Bladder microvascular endothelial cell (primary cell): ENCODE results near the gene FBXL5. TPM values are rescaled to one million over a fixed set of nuclear protein-coding genes. Genes with fewer than 3 reads are reported as not detected.

Experiments used
- total RNA-seq: library from RNA; depleted of rRNA; stranded (reverse); fragments of >200 nt; gene quantifications from 2 replicates; pipeline ENCODE4 v1.2.3, GENCODE V29; 2014

Gene FBXL5
- total RNA-seq: 69.0 and 146 TPM in 2 replicates

GRCh38 chr4:15655223-15656037, at the start of gene FBXL5:
TSS of gene FBXL5 (minus strand) at chr4:15655357. CDS start at chr4:15655287, 70 bp downstream.

GRCh38 chr4:15702941-15703403, 47.8 kb upstream of the FBXL5 start, which contains the start of gene BST1:
TSS of gene BST1 (plus strand) at chr4:15703065. CDS start at chr4:15703145, 80 bp downstream.

GRCh38 chr4:15681372-15682241, 26.4 kb upstream of the FBXL5 start, which contains the start of gene FAM200B:
TSS of gene FAM200B (plus strand) at chr4:15681827. CDS start at chr4:15686978, 5,151 bp downstream.

Other genes starting within 250 kb of the FBXL5 start
- gene C1QTNF7, start 227.3 kb downstream of the FBXL5 start, total RNA-seq: not detected in 2 replicates
- 3.6 and 6.5 TPM in 2 replicates for gene CC2D2A, start 185.5 kb downstream of the FBXL5 start, total RNA-seq
- gene FAM200B, start 26.5 kb upstream of the FBXL5 start, total RNA-seq: 10.4 and 29.1 TPM in 2 replicates
- 19.3 and 154 TPM in 2 replicates for gene BST1, start 47.7 kb upstream of the FBXL5 start, total RNA-seq
- gene CD38, start 123.0 kb upstream of the FBXL5 start, total RNA-seq: under 0.01 and 5.3 TPM in 2 replicates